GOT3 (cell line): Measurements from ENCODE around the gene SRF.

Experiments used
- DNase-seq: peaks from one replicate; lab custom pipeline; 2025; ENCODE audit warnings: mixed read lengths; lab: John Stamatoyannopoulos, UW

The SRF gene

GRCh38 chr6:43216200-43216599, 45.1 kb downstream of the SRF start:
- no peak for DNase-seq

DNA sequence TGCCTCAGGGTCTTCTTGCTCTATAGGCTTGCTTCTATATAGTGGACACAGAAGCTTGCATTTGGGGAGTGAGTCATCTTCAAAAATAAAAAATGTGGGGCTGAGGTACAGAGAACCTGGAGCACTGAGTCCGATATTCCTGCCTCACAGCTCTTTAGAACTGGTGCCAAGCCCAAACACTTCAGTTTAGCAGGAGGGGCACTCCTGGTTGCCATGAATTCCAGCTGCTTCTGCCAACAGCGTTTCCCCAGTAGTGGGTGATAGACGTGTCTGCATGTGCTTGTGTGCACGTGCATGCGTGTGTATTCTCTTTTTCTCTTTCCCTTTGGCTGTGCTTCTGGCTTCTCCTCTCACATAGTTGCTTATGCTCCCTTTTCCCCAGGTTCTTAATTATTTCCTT, 46.3 kb downstream of the SRF start:
- DNase-seq: no peak

DNA sequence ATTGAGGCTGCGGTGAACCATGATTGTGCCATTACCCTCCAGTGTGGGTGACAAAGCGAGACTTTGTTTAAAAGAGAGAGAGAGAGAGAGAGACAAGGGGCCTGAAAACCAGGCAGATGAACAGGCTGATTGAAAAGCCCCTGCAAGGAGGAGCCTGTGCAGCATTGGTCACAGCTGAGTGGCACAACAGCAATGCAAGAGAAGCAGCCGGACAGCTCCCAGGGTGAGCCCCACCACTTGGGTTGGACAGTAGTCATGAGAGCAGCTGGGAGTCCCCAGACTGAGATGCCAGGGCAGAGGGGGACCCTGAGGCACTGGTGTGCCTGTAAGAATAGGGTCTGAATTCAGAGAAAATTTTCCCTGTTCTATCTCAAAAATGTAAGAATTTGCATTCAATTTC, 48.0 kb downstream of the SRF start:
- no peak for DNase-seq

DNA sequence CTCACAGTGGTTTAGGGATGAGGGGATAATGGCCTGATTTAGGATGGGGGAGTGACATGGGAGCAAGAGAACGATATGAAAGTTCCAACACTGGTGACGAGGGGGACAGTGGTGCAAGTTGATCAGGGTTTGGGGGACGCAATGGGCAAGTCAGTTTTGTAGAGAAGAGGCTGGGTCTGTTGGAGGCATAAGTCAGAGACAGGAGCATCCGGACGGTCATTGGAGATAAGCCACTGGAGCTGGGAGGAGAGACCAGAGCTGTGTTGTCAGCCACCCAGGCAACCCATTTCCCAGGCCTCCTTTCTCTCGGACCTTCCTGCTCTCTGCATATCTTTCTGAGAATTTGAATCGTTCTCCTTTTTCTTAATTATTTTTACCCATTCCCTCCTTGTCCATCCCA, 48.7 kb downstream of the SRF start:
- no peak for DNase-seq

DNA sequence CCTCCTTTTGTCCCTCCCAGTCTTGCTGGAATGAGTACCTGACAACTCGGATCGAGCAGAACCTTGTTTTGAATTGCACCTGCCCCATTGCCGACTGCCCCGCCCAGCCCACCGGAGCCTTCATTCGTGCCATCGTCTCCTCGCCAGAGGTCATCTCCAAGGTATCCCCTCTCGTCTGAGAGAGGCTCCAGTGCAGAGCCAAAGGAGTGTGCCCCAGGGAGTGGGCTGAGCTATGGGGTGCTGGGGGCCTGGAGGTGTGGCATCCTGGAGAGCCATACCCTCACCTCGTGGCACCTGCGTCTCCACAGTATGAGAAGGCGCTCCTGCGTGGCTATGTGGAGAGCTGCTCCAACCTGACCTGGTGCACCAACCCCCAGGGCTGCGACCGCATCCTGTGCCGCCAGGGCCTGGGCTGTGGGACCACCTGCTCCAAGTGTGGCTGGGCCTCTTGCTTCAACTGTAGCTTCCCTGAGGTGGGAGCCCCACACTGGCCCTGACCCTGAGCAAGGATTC, 49.4 kb downstream of the SRF start:
- DNase-seq: no peak

DNA sequence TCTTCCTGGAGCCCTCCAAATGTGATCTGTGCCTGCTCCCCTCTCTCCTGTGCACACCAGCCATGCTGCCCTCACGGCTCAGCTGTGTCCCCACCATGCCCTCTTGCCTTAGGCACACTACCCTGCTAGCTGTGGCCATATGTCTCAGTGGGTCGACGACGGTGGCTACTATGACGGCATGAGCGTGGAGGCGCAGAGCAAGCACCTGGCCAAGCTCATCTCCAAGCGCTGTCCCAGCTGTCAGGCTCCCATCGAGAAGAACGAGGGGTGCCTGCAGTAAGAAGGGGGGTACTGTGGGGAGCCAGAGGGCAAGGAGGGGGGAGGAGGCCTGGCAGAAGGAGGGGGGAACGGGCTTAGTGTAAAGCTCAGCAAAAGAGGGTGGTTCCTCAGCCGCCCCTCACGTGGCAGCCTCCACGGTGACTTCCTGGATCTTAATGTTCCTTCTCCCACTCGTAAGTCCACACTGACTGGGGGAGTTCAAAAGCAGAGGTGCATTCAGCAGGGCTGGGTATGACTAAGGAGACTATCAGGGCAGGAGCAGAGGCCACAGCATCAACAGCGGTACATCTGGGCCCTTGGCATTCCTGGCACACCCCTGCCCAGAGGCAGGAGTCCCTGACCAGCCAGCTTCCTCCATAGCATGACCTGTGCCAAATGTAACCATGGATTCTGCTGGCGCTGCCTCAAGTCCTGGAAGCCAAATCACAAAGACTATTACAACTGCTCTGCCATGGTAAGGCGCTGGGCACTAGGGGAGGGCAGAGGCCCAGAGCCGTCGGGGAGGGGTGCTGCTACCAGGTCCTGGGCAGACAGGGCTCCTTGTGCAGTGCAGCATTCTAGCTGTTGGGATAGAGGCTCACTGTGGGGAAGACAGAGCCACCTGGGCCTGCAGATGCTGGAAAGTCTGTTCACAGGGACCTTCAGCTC, 50.2 kb downstream of the SRF start:
- no peak for DNase-seq

- no peak for DNase-seq
These were observed 51.5 kb downstream of the SRF start for GRCh38 chr6:43222418-43223059.

DNA sequence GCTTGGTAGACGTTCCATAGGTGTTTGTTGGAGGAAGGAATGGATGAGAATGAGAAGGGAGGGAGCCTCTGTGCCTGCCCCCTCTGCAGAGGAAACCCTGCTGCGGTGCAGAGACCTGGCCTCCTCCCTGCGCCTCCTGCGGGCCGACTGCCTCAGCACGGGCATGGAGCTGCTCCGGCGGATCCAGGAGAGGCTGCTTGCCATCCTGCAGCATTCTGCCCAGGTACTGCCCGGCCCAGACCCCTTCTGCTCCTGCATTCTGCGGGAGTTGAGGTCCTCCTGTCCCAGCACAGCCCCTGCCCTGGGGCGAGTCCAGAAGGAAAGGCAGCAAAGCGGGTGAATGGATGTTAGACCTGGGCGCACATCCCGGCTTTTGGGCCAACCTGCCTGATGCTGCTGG, 52.1 kb downstream of the SRF start:
- DNase-seq: no peak

GRCh38 chr6:43226192-43226851, 55.3 kb downstream of the SRF start:
- no peak for DNase-seq

GRCh38 chr6:43228951-43229802, 58.1 kb downstream of the SRF start, which contains the start of gene DNPH1:
Gene DNPH1, minus strand, starts transcription at chr6:43229481. Its CDS starts 25 bp downstream, at chr6:43229456.
- DNase-seq: no peak

- no peak for DNase-seq
These were observed 58.9 kb downstream of the SRF start for GRCh38 chr6:43229803-43230620.

- no peak for DNase-seq
These were observed 60.0 kb downstream of the SRF start for GRCh38 chr6:43231053-43231452.
